ENCODE data around the gene PHKB. TPM values are rescaled to one million over a fixed set of nuclear protein-coding genes. Genes with fewer than 3 reads are reported as not detected.
"Not testable (repeated sequence)": the region's sequence is repeated elsewhere in the genome, so short reads cannot be mapped to it uniquely, and the experiment has no call there.

The PHKB gene
- total and polyA plus RNA-seq, 2 donors from 2014 or later, result 48.3 to 80.5 TPM

DNA sequence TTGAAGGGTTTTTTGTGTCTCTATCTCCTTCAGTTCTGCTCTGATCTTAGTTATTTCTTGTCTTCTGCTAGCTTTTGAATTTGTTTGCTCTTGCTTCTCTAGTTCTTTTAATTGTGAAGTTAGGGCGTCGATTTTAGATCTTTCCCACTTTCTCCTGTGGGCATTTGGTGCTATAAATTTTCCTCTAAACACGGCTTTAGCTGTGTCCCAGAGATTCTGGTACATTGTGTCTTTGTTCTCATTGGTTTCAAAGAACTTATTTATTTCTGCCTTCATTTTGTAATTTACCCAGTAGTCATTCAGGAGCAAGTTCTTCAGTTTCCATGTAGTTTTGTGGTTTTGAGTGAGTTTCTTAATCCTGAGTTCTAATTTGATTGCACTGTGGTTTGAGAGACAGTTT lies 90.1 kb downstream of the PHKB start:
- H3K4me1 ChIP-seq (ENCODE audit: control insufficient read depth in 2 of 3, insufficient read depth in 2 of 3, low read depth in 1 of 3, low read length in 3 of 3); H3K27ac ChIP-seq (ENCODE audit: low read depth in 2 of 2, low read length in 2 of 2); H3K4me3 ChIP-seq (ENCODE audit: low read length in 3 of 3); FAIRE-seq; intact Hi-C loops (cut with DNase I); DNase-seq; H3K27me3 ChIP-seq (ENCODE audit: control insufficient read depth, insufficient read depth, low read length); H3K9ac ChIP-seq (ENCODE audit: low read length in 3 of 3): not testable (repeated sequence)
- H3K36me3 ChIP-seq (ENCODE audit: control insufficient read depth in 2 of 3, insufficient read depth in 3 of 3, low read length in 3 of 3), result peaks cover 0 to 16% (median 5%) of the 10 kb centered on the region in 3 donors
- H3K9me3 ChIP-seq (ENCODE audit: control insufficient read depth in 2 of 3, insufficient read depth in 1 of 3, low read length in 3 of 3), result peaks cover 0 to 14% (median 0%) of the 10 kb centered on the region in 3 donors

DNA sequence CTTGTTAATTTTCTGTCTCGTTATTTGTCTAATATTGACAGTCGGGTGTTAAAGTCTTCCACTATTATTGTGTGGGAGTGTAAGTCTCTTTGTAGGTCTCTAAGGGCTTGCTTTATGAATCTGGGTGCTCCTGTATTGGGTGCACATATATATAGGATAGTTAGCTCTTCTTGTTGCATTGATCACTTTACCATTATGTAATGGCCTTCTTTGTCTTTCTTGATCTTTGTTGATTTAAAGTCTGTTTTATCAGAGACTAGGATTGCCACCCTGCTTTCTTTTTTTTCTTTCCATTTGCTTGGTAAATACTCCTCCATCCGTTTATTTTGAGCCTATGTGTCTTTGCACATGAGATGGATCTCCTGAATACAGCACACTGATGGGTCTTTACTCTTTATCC lies 90.6 kb downstream of the PHKB start:
- DNase-seq; H3K9ac ChIP-seq (ENCODE audit: low read length in 3 of 3); H3K9me3 ChIP-seq (ENCODE audit: control insufficient read depth in 2 of 3, insufficient read depth in 1 of 3, low read length in 3 of 3); H3K4me1 ChIP-seq (ENCODE audit: control insufficient read depth in 2 of 3, insufficient read depth in 2 of 3, low read depth in 1 of 3, low read length in 3 of 3); H3K27ac ChIP-seq (ENCODE audit: low read depth in 2 of 2, low read length in 2 of 2); intact Hi-C loops (cut with DNase I); H3K4me3 ChIP-seq (ENCODE audit: low read length in 3 of 3); FAIRE-seq; H3K27me3 ChIP-seq (ENCODE audit: control insufficient read depth, insufficient read depth, low read length): not testable (repeated sequence)
- peaks cover 0 to 15% (median 5%) of the 10 kb centered on the region in 3 donors for H3K36me3 ChIP-seq (ENCODE audit: control insufficient read depth in 2 of 3, insufficient read depth in 3 of 3, low read length in 3 of 3)

DNA sequence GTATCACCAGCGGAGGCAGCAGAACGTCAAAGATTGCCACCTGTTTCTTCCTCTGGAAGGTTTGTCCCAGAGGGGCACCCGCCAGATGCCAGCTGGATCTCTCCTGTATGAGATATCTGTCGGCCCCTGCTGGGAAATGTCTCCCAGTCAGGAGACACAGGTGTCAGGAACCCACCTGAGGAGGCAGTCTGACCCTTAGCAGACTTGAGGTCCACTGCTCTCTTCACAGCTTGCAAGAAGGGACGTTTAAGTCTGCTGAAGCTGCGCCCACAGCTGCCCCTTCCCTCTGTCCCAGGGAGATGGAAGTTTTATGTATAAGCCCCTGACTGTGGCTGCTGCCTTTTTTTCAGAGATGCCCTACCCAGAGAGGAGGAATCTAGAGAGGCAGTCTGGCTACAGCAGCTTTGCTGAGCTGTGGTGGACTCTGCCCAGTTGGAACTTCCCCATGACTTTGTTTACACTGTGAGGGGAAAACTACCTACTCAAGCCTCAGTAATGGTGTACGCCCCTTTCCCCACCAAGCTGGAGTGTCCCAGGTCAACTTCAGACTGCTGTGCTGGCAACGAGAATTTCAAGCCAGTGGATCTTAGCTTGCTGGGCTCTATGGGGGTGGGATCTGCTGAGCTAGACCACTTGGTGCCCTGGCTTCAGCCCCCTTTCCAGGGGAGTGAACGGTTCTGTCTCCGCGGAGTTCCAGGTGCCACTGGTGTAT lies 92.9 kb downstream of the PHKB start:
- Histone ChIP-seq H3K4me1 (ENCODE audit: control insufficient read depth in 2 of 3, insufficient read depth in 2 of 3, low read depth in 1 of 3, low read length in 3 of 3) (no peaks in the 10 kb centered on the region), H3K36me3 (ENCODE audit: control insufficient read depth in 2 of 3, insufficient read depth in 3 of 3, low read length in 3 of 3) (peaks cover 0 to 8% (median 2%) of the 10 kb centered on the region in 3 donors), H3K4me3 (ENCODE audit: low read length in 3 of 3) (no peak overlapping the region), H3K27me3 (ENCODE audit: control insufficient read depth, insufficient read depth, low read length) (no peaks in the 10 kb centered on the region), H3K9ac (ENCODE audit: low read length in 3 of 3) (no peak overlapping the region), H3K27ac (ENCODE audit: low read depth in 2 of 2, low read length in 2 of 2) (no peak overlapping the region), H3K9me3 (ENCODE audit: control insufficient read depth in 2 of 3, insufficient read depth in 1 of 3, low read length in 3 of 3) (peaks cover 0 to 6% (median 0%) of the 10 kb centered on the region in 3 donors)
- DNase-seq, result no peak
- intact Hi-C loops (cut with DNase I), result no loop called here
- FAIRE-seq, result no peak
- TF ChIP-seq, protein P1, sequence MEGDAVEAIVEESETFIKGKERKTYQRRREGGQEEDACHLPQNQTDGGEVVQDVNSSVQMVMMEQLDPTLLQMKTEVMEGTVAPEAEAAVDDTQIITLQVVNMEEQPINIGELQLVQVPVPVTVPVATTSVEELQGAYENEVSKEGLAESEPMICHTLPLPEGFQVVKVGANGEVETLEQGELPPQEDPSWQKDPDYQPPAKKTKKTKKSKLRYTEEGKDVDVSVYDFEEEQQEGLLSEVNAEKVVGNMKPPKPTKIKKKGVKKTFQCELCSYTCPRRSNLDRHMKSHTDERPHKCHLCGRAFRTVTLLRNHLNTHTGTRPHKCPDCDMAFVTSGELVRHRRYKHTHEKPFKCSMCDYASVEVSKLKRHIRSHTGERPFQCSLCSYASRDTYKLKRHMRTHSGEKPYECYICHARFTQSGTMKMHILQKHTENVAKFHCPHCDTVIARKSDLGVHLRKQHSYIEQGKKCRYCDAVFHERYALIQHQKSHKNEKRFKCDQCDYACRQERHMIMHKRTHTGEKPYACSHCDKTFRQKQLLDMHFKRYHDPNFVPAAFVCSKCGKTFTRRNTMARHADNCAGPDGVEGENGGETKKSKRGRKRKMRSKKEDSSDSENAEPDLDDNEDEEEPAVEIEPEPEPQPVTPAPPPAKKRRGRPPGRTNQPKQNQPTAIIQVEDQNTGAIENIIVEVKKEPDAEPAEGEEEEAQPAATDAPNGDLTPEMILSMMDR (IDR thresholded peaks at IDR 0.05; ENCODE audit: borderline replicate concordance, extremely low read depth, insufficient read depth), result no peak

DNA sequence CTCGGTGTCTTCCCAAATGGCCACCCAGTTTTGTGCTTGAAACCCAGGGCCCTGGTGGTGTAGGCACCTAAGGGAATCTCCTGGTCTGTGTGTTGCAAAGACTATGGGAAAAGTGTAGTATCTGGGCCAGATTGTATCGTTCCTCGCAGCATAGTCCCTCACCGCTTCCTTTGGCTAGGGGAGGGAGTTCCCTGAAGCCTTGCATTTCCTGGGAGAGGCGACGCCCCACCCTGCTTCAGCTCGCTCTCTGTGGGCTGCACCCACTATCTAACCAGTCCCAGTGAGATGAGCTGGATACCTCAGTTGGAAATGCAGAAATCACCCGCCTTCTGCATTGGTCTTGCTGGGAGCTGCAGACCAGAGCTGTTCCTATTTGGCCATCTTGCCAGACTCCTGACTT lies 93.5 kb downstream of the PHKB start:
- H3K36me3 ChIP-seq (ENCODE audit: control insufficient read depth in 2 of 3, insufficient read depth in 3 of 3, low read length in 3 of 3); H3K4me3 ChIP-seq (ENCODE audit: low read length in 3 of 3); intact Hi-C loops (cut with DNase I); H3K9me3 ChIP-seq (ENCODE audit: control insufficient read depth in 2 of 3, insufficient read depth in 1 of 3, low read length in 3 of 3); H3K4me1 ChIP-seq (ENCODE audit: control insufficient read depth in 2 of 3, insufficient read depth in 2 of 3, low read depth in 1 of 3, low read length in 3 of 3); H3K27me3 ChIP-seq (ENCODE audit: control insufficient read depth, insufficient read depth, low read length); FAIRE-seq; H3K9ac ChIP-seq (ENCODE audit: low read length in 3 of 3); H3K27ac ChIP-seq (ENCODE audit: low read depth in 2 of 2, low read length in 2 of 2); DNase-seq: not testable (repeated sequence)

DNA sequence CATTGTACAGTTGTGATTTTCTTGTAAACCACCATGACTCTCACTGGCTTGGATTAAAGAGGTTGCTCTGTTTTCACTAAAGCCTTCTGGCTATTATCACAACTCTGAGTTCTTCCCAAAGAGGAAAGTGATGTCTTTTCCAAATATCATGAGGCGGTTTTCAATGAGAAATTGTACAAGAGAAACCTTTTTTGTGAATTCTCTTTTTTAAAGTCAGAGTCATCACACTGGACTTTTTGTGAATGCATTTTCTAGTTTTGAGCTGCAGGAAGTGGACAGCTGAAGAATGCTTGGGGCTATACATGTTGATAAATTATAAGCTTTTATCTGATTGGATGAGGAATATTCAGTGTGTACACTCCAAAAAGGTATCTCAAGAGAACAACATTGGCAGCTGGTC lies 100.2 kb downstream of the PHKB start:
- no peak overlapping the region for H3K27ac ChIP-seq (ENCODE audit: low read depth in 2 of 2, low read length in 2 of 2)
- intact Hi-C loops (cut with DNase I), result no loop called here
- no peak overlapping the region for H3K4me3 ChIP-seq (ENCODE audit: low read length in 3 of 3)
- FAIRE-seq, result no peak
- TF ChIP-seq, protein P1 (IDR thresholded peaks at IDR 0.05; ENCODE audit: borderline replicate concordance, extremely low read depth, insufficient read depth), result no peak
- H3K9ac ChIP-seq (ENCODE audit: low read length in 3 of 3), result no peak overlapping the region
- peaks cover 0 to 3% (median 0%) of the 10 kb centered on the region in 3 donors for H3K36me3 ChIP-seq (ENCODE audit: control insufficient read depth in 2 of 3, insufficient read depth in 3 of 3, low read length in 3 of 3)
- no peaks in the 10 kb centered on the region for H3K4me1 ChIP-seq (ENCODE audit: control insufficient read depth in 2 of 3, insufficient read depth in 2 of 3, low read depth in 1 of 3, low read length in 3 of 3)
- H3K27me3 ChIP-seq (ENCODE audit: control insufficient read depth, insufficient read depth, low read length), result no peaks in the 10 kb centered on the region
- DNase-seq, result no peak
- peaks cover 0 to 3% (median 0%) of the 10 kb centered on the region in 3 donors for H3K9me3 ChIP-seq (ENCODE audit: control insufficient read depth in 2 of 3, insufficient read depth in 1 of 3, low read length in 3 of 3)

Measured in kidney (tissue), 14 donors.